Effector CD8-positive, alpha-beta T cell (primary cell): ENCODE data around the gene CHCHD3.

Experiments used
- DNase-seq: peaks from one replicate; lab custom pipeline; 2025; lab: John Stamatoyannopoulos, UW

Gene CHCHD3

DNA sequence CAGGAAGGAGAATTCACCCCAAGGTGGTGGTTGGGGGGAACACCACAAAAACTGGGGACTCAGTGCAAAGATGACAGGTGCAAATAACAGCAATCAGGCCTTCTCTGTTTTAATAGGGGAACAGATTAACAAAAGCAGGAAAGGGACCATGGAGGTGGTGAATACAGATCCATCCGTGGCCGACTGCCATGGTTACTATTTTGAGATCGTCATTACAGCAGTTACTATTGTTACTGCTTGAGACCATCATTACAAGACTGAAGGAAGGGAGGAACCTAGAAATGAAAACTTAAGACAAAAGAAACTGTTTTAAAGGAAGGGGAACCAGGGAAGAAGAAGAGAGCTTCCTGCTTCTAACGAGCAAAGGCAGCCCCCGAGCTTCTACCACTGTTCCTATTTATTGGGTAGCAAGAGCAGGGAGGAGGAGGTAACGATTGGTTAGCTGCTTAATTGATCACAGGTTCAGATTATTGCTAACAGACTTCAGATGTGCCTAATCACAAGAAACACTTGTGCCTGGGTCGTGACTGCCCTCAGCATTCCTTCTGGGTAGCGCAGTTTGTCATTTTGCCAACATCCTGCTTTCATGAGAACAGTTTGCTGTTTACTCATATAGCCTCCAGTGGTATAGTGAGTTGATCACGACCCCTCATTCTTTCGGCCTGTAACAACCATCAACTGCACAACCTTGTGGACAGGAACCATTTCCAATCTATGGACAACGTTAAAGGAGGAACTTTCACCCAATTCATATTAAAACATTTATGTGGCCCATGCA is 216.3 kb downstream of the CHCHD3 start:
- no peak for DNase-seq

DNA sequence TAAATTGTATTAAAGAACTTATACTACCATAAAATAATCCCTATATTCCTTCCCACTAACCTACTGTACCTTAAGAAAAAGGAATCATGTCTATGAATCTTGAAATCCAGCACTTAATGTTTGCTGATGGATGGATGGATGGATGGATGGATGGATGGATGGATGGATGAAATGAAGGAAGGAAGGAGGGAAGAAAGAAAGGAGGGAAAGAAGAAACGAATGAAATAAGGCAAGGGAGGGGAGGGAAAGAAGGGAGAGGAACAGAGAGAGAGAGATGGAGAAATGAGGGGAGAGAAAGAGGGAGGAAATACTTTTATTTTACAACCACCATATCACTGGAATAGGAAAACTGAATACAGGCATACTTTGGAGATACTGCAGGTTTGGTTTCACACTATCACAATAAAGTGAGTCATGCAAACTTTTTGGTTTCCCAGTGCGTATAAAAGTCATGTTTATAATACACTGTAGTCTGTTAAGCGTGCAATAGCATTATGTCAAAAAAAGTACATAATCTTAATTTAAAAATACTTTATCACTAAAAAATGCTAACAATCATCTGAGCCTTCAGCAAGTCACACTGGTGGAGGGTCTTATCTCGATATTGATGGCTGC is 219.8 kb downstream of the CHCHD3 start:
- DNase-seq, result no peak

DNA sequence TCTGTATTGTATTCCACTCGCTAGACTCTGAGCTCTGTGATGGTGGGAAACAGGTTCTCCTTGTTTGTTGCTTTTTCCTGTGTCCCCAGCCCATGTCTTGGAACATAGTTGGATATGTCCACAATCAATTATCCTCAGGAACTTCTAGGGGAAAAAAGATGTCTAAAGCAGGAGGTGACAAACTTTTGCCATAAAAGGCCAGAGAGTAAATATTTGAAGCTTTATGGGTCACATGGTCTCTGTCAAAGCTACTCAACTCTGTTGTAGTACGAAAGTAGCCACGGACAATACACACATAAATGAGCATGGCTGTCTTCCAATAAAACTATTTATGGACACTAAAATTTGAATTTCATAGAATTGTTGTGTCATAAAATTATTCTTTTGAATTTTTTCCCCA is 220.5 kb downstream of the CHCHD3 start:
- no peak for DNase-seq

DNA sequence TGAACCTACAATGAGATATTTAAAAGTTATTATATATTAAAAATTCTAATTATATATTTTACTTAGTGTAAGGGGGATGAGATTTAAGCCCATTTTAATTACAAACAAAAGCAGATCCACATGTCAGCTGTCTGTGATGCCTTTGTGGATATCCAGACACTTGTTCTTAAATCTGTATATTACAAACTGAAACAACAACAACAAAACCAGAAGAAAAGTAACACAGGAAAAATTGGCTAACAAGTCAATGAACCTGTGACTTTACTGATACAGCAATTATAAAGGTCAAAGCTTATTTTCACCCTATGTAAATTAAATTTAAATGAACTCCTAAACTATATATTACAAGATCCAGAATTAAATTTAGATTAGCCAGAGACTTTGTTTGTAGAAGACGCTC is 222.7 kb downstream of the CHCHD3 start:
- no peak for DNase-seq

DNA sequence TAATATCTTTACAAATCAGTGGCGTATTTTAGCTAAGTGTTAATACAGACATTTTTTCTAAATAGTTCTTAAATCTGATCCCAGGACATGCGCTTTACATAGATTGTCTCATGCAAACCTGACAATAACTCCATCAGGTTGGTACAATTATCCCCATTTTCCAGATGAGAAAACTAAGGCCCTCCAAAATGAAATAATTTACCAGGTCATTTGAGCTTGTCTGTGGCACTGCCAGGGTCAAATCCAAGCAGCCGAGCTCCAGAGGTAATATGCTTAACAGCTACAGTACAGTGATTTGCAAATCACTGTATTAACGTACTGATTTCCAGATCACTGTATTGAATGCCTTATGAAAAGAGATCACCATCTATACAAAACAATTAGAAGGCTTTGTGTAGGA is 223.1 kb downstream of the CHCHD3 start:
- no peak for DNase-seq

DNA sequence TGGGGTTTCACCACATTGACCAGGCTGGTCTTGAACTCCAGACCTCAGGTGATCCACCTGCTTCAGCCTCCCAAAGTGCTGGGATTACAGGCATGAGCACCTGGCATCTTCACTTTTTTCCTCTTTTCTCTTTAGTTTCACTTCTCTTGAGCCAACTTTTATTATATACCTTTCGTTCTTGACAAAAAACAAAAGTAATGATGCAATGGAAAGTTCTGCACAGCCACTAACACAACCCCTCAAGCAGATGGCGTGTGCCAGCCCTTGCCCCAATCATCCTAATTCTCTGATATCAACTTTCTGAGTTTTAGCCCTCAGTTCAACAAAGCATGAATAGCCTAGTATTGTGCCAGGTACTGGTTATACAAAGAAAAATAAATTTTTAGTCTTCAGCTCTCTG is 223.6 kb downstream of the CHCHD3 start:
- DNase-seq, result no peak

DNA sequence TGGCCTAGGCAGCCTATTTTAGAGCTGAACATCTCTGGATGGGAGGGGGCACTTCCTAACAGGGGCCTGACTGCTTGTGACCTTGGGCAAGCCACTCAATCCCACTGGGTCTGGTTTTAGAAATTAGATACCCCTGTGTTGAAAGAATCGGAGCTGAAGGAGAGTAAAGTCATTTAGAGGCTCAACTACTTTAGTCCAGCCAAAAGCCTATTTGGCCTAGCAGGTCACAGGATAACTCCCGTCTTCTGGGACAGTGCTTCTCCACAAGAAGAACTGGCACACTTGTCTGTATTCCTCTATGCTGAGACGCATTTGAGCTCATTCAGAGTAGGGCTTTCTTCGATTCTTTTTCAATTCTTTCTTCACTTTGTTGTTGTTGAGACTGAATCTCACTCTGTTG is 224.2 kb downstream of the CHCHD3 start:
- DNase-seq, result no peak

DNA sequence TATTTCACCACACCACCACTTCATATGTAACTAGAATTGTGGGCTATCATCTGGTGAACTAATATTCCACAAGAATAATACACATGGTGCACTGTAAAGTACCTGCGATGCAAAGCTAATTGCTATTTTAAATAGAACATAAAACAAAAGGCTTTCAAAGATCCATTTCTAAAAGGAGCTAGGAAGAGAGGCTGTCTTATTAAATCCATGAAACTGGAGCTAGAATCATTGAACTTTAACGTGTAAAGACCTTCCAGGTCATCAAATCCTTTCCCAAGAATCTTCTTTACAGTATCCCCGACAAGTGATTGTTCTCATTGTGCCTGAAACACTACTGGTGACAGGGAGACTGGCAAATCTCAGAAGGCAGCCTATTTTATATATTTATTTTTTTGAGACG is 224.9 kb downstream of the CHCHD3 start:
- DNase-seq, result no peak

DNA sequence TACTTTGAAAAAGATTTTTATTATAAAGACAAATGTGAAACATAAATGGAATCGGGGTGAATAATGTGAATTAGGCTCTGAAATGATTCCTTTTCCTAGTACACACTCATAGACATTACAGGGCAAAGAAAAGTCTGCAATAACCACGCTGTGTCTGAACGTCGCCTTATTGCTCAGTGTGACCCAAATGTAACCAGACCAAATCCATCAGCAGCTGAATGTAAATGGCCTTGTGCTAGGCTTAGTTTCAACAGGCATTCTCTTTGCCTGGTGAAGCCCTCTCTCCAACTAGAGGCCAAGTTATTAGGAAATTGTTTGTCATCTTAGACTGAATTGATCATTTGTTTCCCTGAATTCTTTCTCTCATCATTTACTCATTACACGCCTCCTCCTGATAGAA is 225.5 kb downstream of the CHCHD3 start:
- no peak for DNase-seq

DNA sequence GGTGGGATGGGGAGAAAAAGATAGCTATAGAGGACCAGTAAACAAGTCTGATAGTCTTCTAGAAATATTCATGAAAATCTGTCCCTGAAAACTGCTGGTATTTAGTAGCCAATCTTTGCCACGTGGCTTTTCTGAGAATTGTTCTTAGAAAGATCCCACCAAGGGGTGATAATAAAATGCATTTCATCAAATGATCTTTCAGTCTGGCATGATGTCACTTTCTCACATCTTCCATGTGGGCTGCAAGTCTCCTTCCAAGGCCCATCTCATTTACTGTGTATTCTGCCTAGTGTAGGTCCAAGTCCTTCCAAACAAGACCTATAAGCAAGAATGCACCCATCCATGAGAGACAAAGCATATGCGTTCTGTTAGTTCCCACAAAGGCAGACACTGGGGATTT is 226.0 kb downstream of the CHCHD3 start:
- DNase-seq, result no peak

DNA sequence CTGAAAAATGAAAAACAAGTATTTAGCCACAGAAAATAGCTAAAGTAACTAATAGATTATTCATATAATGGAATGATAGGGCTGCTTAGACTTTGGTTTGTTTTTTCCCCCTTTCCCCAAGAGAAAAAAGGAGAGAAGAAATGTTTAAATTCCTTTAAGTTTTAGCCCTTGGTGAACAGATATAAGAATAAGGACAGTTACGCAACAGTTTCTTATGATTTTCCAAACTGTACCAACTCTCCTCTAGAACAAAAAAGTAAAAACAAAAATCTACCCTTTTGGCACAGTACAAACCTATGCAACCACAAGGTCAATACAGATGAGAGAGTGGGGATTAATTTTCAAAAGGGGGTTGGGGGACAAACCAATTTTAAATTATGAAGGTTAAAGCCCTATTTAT is 227.7 kb downstream of the CHCHD3 start:
- DNase-seq, result no peak

DNA sequence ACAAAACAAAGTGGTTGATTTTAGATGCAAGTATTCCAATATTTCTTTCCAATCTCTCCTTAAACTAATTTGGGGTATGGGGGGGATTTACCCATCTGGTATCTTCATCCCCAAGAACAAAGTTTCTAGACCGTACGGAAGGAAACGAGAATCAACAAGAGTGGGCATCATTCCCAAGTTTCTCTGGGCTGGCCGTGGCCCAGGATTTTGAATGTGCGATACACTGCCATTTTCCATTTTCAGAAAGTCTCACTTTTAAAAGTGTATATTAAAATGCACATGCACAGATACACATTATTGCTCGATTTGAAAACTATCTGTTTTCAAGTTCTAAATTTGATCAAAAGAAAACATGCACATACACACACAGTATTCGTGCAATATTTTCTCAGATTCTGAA is 234.5 kb downstream of the CHCHD3 start:
- no peak for DNase-seq

DNA sequence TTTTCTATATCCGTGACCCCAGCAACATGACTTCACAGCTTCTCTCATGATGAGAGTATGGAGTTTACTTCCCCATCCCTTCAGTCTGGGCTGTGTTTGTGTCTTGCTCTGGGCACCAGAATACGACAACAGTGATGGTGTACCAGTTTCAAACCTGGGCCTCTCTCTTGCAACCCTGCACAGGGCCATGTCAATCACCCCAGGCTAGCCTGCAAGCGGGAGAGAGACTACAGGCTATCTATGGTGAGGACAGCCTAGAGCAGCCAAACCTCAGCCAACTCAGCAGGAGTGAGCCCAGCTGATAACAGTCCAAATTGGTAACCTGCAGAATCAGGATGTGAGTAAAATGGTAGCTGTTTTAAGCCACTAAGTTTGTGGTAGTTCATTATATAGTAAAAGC is 235.8 kb downstream of the CHCHD3 start:
- DNase-seq, result no peak

DNA sequence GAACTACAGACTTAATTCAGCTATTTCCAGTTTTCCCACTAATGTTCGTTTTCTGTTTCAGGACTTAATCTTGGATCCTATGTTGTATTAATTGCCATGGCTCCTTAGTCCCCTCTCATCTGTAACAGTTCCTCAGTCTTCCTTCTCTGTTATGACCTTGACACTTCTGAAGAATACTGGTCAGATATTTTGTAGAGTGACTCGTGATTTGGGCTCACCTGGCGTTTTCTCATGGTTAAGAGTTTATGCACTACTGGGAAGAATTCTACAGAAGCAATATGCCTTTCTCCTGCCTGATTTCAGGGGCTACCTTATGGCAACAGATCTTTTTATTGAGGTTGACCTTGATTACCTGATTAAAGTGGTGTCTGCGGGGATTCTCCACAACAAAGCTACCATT is 239.4 kb downstream of the CHCHD3 start:
- no peak for DNase-seq

DNA sequence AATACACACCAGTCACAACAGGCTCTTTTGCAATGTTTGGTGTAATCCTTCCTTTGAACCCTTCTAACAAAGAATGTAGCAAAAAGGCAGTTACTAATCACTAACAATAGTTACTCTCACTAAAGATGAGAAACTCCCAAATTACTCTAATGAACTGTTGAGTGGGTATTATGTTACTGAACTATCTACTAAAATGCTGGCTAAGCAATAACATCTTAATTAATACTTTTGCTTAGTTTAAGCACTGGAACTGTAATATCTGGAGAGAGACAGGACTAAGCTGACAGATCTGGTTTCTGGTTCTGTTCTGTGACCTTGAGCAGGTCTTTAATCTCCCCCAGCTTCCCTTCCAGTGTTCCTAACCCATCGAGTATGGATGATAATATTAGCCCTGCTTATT is 241.7 kb downstream of the CHCHD3 start:
- DNase-seq, result no peak

DNA sequence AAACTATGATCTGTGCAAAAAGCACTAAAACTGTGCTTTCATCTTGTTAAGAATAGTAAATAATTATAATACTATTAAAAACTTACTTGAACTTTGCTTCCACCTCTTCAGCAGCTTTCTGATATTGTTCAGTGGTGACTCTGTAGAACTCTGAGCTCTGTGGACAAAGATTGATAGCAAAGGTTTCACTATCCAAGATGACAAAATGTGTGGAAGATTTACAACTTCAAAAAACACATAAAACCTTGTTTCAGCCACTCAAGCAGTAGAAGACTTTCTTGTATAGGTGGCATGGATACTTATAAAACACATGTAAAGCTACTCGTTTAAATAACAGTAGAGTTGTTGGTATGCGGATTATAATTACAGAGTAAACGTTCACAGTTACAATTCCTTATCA is 243.6 kb downstream of the CHCHD3 start:
- no peak for DNase-seq

DNA sequence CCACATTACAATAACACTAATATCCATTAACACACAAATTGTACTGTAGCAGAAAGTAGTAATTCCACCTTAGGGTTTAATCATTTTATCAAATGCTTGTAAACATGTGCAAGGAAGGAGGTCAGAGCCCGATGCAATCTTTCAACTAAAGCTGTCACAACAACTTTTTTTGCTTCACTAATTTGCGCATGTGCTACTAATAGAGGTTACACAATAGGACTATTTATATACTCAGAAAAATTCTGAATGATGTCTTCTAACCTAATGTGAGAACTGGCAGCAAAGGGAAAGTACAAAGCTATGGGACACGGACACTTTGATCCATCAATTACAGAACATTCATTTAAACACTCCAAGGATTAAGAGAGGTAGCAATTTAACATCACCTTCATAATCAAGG is 244.4 kb downstream of the CHCHD3 start:
- no peak for DNase-seq

DNA sequence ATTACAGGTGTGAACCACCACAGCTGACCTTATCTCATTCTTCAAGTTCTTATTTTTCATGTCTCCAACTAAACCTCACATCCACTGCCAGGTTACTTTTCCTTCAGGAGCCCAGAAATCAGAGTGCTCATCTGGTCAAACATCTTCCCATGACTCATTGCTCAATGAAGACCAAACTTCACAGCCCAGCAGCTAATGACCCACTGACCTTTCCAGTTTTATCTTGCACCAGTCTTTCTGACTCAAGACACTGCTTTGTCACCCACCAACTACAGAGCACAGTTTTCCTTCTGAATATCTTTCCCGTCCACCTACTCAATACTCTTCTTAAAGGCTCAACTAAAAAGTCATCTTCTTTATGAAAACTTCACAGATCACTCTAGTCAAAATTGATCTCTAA is 245.1 kb downstream of the CHCHD3 start:
- no peak for DNase-seq

DNA sequence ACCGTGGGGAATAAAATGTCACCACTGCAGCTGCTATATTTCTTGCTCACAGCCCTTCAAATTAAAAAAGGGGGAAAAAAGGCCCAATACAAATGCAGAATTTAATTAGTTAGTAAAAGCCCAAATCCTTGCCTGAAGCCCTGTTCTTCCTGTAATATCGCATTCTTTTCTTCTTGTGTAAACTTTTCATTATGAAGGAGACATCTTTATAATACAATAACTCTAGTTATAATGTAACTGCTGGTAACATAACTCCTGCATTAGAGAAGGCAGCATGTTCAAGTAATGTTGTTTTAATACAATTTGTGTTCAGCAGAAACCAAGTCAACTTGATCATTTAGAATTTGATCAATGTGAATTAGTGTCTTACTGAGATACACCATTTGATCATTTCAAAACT is 250.9 kb downstream of the CHCHD3 start:
- DNase-seq, result no peak

DNA sequence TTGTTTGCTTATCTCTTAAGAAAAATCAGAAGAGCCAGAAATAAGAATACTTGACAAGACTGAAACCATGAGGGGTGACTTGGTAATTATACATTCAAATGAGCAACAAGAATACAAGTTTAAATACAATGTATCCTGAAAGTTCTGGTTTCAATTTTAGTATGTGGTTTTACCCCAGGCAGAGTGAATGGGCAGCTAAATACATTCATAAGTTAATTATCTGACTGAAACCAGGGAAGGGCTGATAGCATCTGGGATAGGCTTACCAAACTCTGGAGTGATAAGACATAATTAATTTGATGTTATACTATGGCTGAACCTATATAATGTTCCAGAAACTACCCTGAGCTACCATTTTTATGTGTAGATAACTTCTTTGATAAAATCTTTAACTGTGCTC is 253.4 kb downstream of the CHCHD3 start:
- no peak for DNase-seq

DNA sequence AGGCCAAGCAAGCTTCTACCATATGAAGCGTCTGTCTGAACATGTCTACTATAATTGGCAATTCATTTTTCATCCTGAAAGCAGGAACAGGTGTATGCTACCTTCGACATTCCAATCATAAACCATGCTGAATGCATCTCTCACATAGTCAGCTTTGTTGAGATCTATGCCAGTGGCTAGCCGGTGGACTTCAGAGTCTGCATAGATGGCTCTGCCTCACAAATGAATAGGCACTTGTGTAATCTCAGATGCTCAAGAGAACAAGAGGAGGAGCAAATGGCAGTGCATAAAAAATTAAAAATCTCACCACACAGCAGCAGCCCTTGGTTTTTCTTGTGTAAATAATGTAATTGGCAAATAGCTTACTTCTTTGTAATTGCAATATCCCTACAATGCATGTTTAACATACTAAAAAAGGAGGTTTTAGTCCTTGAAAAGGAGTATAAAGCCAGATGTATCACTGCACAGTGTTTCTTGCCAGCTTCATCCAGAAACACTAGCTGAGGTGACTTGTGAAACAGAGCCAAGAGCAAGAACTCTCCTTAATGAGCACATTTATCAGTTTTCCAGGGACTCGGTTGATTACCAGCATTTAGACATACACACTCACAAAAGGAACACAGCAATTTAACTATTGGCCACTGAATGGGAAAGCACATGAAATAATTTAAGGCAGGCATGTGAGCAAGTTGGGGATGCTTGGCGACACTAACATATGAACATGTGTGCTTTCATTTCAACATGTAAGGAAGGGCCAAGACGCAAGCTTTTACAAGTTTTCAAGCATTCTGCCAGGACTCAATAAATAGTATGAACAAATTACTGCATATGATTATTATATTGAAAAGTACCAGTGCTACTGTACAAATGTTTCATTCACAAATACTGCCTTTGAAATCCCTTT is 255.7 kb downstream of the CHCHD3 start:
- DNase-seq, result no peak

DNA sequence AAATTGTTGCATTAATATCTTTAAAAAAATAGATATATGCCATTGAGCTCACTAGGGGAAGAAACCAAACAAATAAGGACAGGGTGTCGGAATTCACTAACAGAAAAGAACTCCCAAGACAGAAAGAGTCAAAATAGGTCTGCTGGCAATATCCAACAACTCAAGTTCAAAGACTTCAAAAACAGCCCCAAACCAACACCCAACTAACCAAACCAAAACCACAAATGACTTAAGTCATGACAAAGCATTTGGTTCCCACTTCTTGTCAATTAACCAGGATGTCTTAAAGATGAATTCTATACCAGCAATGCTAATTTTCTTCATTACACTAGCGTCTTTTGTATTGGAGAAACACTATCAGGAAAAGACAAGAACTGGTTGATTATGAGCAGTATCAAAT is 256.7 kb downstream of the CHCHD3 start:
- no peak for DNase-seq

DNA sequence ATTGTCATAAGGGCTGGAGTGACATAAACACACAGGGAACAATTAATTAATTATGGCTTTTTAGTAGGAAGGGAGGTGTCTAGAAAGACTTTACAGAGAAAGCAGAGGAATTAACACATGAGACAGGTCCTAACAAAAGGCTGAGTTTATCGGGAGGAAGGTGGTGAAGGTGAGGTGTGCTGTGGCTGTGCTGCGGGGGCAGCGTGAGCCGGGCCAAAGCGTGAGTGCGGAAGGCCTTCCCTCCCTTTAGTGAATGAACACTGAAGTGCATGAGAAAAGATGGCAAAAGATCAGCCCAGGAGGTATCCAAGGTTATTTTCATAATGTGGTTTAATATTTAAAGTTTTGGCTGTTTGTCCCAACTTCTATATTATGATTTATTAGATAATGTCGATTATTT is 262.2 kb downstream of the CHCHD3 start:
- no peak for DNase-seq
